A549 (cell line): ENCODE results near the gene IRF1.

Source experiments
- CTCF ChIP-seq: fragments of >200 bp; sonication (Bioruptor Twin); formaldehyde crosslinking; IDR thresholded peaks from 3 replicates; pipeline ENCODE4 v1.5.1; 2016
- REST ChIP-seq: fragments of 200-600 bp; sonication (generic); IDR thresholded peaks from 2 replicates; pipeline ENCODE4 v1.6.1; 2016; ENCODE audit warnings: antibody characterized with exemption, mild to moderate bottlenecking, moderate library complexity

GRCh38 chr5:132445640-132445923, 45.0 kb downstream of the IRF1 start:
- TF ChIP-seq CTCF (no peak), REST (no peak)
